Activated CD4-positive, CD25-positive, alpha-beta regulatory T cell treated with anti-CD3 and anti-CD28 coated beads, Interleukin-2, amount 50 U/mL, for 24 hours (primary cell): Measurements from ENCODE around the gene ZNF385A.
A peak's percentile ranks its signal among the peaks of the same experiment; 100 is the strongest.
"Not testable (repeated sequence)": the region's sequence is repeated elsewhere in the genome, so short reads cannot be mapped to it uniquely, and the experiment has no call there.

Experiments
- ATAC-seq, 2 donors: fragments of 150-1000 bp; cut with Tn5 transposase; one replicate each; pipeline ENCODE4 v1.10.0; 2021; ENCODE audit warnings: mild to moderate bottlenecking in 1 of 2, moderate library complexity in 1 of 2

Gene ZNF385A

GRCh38 chr12:54352891-54353874 lies 31.4 kb downstream of the ZNF385A start:
- no peak for ATAC-seq

DNA sequence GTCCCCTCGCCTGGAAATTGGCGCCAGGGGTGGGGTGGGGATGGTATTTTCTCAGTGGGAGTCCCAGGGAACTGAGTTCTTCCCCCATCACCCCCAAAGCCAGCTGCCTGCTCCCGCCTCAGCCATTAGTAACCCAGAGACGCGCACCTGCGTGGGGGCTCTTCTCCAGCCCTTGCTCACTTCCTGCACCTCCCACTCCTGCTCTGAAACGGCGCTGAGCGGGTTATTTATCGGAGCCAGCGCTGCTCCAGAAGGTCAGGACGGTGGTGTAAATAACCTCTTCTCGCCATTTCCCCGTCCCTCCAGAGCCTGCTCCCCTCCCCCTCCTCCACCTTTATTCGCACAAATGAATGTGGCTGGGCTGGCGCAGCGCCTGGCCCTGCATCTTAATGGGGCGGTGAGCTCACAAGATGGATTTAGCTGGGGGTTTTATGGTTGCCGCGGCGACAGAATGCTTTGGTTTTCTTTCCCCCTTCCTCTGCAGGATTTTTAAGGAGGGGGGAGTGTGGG lies 32.5 kb downstream of the ZNF385A start:
- ATAC-seq = peak; percentile 71 to 76

DNA sequence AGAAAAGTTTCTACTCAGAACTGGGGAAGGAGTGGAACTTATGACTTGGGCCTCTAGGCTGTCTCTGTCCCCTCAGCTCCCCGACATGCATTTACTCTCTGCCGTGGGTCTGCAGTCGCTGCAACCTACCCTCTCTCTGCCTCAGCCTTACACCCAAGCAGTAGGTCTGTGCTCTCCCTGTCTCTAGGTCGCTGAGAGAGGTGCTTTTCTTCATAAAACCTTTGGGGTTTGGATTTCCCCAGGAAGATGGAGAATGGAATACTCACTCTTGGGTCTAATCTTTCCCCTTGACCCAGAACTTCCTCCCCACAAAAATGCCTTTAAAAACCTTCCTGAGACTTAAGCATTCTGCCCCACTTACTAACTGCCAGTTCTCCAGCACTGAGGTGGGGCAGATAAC lies 33.2 kb downstream of the ZNF385A start:
- no peak for ATAC-seq

DNA sequence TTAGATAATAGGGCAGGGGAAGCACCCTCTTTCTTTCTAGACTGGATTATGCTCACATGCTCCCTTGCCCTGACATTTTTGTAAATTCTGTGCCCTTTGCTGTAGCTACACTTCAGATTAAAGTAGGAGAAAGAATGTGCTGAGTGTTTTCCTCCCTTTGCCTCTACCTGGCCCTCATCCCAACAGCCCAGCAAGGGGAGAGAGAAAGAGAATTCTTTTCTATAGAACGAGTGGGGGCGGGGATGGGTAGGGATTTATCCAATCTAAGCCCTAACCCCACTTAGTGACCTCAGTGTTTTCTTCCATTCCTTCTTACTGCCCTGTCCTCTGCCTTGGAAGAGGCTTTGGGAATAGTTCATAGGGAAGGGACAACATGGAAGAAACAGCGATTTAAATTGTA lies 33.8 kb downstream of the ZNF385A start:
- no peak for ATAC-seq

DNA sequence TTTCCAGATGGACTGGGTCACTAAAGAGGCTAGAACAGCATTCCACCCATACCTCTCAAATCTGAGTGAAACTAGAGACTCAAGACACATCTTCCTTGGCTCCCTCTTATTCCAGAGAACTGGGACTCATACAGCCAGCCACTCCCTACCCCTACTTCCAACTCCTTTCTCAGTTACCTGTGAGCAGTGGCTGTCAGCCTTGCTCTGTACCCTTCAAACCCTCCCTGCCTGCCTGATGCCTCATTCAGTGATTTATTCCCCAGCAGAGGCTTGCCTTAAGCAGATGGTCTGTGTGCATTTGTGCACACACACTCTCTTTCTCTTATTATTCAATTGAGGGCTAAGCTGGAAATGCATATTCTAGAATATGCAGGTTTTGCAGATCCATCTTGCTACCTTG lies 34.9 kb downstream of the ZNF385A start:
- ATAC-seq = no peak

GRCh38 chr12:54349036-54349435 lies 35.5 kb downstream of the ZNF385A start:
- ATAC-seq = no peak

- ATAC-seq = no peak
Measured at GRCh38 chr12:54341378-54342300, 42.9 kb downstream of the ZNF385A start.

GRCh38 chr12:54340846-54341245 lies 43.7 kb downstream of the ZNF385A start:
- ATAC-seq = no peak

DNA sequence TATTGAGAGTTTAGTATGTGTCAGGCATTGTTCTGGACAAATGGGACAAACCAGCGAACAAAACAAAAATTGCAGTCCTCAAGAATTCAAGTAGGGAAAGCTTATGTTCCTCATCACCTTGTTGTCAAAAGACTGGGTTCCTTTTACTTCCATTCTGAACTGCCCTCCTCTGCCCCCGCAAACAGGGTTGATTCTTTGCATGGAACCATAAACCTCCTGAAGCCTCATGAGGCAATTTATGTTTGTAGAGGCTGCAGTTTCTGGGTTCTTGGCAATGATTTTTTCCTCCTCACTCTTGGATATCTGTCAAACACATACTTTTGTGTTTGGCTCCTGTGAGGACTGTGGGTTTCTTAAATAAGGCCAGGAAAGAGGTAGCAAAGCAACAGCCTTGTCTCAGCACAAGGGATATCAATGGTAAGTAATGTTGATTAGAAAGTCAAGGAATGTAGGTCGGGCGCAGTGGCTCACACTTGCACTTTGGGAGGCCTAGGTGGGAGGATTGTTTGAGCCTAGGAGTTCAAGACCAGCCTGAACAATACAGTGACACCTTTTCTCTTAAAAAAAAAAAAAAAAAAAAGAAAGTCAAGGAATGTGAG lies 45.7 kb downstream of the ZNF385A start:
- ATAC-seq = no peak

- ATAC-seq = no peak
Measured at GRCh38 chr12:54337854-54338650, 46.5 kb downstream of the ZNF385A start.

- ATAC-seq = no peak
Measured at GRCh38 chr12:54337280-54337842, 47.2 kb downstream of the ZNF385A start.

DNA sequence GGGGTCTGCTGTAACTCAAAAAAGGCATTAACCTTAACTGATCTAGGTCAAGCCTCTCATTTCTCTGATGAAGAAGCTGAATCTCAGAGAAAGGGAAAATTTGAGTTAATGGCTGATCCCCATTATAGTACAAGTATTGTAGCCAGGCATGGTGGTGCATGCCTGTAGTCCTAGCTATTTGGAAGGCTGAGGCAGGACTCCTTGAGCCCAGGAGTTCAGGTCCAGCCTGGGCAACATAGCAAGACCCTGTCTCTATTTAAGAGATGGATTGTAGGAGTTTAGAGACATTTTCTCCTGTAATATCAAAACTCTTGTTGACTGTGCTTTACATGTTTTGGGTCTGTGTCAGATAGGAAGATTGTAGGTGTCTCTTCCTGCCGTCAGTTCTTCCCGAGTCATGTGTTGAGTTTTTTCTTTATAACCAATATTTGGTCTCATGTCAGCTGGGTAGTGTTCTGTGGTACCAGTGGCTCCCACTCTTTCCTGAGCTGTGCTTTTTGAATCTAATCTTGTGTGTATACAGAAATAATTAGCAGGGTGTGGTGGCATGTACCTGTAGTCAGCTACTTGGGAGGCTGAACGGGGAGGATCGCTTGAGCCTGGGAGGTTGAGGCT lies 51.0 kb downstream of the ZNF385A start:
- ATAC-seq = no peak

DNA sequence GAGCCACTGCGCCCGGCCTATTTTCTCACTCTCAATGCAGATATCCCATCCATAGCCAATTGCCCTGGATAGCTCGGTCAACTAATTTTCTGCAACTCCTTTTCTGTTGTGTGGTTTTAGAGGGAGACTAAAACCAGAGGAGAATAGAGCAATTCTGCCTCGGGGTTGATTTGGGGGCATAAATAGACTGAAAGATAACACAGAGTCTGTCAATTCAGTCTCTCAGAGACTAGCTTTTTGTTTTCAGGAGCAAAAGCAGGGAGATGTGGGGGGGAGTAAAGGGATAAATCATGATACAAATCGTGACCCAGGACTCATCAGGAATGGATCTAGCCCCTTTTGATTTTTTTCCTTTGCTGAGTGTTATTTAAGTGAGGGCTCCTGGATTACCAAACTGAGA lies 53.1 kb downstream of the ZNF385A start:
- ATAC-seq = no peak

DNA sequence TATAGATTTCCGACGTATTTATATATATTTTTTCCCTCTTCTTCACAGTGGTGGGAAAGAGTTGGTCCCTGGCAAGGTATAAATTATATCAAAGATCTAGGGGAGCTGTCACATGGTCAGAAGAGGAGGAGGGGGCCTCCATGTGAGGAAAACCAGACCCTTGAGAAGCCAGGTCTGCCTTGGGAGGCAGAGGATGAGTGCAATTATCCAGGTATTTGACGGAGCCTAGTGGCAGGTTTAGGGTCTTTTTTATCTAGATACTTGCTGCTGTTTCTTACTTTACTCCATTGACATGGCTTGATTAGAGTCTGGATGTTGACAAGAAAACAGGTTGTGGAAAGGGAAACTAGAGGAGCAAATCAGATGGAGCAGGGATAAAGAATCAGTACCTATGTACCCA lies 54.1 kb downstream of the ZNF385A start:
- ATAC-seq = no peak

DNA sequence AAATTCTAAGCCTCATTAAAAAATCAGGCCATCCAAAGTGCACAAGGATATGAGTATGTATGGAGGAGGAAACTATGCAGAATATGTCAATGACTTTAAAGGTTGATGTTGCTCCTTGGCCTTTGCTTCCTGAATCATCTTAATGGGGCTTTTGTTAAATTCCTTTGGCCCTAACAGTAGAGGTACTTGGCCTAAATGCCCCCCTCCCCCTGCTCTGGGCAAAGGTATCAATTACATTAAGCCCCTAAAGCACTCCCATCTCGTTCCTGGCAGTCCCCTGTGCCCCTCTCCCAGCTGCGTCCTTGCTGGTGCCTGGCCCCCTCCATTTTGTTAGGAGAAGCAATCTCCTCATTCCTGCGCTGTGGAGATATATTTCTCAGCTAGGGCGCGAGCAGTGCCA lies 54.8 kb downstream of the ZNF385A start:
- no peak for ATAC-seq

GRCh38 chr12:54328595-54329337 lies 55.8 kb downstream of the ZNF385A start:
- ATAC-seq = no peak

GRCh38 chr12:54325442-54326109 lies 59.0 kb downstream of the ZNF385A start:
- not testable (repeated sequence) for ATAC-seq

DNA sequence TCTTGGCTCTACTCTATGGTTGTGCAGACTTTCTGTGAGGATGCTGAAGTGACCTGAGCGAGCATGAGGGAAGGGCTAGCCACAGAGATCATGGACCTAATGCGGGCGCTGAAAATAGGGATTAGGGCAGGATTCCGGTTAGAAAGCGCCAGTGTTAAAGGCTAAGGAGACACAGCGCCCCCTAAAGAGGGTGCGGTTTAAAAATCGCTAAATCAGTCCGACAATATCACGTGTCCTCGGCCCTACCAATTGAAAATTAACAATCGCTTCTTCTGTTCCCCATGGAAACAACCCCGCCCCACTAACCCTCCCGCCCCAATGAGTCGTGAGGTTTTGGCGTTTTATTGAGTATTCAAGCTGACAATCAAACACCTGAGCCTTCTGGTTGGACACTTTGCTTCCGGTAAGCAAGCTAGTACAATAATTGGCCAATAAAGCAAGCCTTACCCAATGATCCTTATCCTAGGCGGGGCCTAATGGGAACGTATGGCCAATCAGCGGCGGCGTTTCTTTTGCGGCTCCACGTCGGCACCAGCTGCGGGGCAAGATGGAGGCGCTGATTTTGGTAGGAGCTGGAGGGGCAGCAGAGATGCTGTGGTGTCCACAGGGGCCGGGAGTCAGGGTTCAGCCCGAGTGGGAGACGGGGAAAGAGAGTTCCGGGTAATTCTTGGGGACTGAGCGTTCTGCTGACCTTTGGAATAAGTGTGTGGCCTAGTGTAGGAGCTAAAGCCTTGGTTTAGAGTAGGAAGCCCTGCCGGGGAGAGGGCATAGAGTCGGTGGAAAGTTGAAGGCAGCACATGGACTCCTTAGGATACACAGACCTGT lies 59.7 kb downstream of the ZNF385A start, which contains the start of gene COPZ1:
COPZ1 (plus strand) TSS at position 515 of the 825 bp plus-strand sequence; CDS start at position 548, 33 bp downstream.
- ATAC-seq = peak; percentile 98 to 99

GRCh38 chr12:54321363-54321762 lies 63.2 kb downstream of the ZNF385A start:
- no peak for ATAC-seq
